Kidney (tissue), 14 donors: ENCODE measurements around the gene ALS2CL. TPM values are rescaled to one million over a fixed set of nuclear protein-coding genes. Genes with fewer than 3 reads are reported as not detected.

Source experiments
- DNase-seq, 5 donors: peaks; one replicate each; pipeline ENCODE4 v3.0.0-alpha.2; 2013 to 2020
- FAIRE-seq: peaks from 2 replicates; lab custom pipeline; 2012; peaks lifted over from hg19 to GRCh38; lab: Jason Lieb, UNC
- H3K27ac ChIP-seq, 2 donors: one replicate each; pipeline ENCODE4 v1.7.0; 2013; ENCODE audit warnings: low read depth in 2 of 2, low read length in 2 of 2, inconsistent platforms in 1 of 2
- H3K27me3 ChIP-seq: one replicate; pipeline ENCODE4 v1.7.1; 2013; ENCODE audit warnings: low read length, inconsistent platforms; ENCODE audit not compliant: control insufficient read depth, insufficient read depth
- H3K36me3 ChIP-seq, 3 donors: one replicate each; pipeline versions ENCODE4 v1.7.0 to v1.7.1; 2013; ENCODE audit warnings: low read length in 3 of 3, control low read depth in 1 of 3, inconsistent platforms in 1 of 3; ENCODE audit not compliant: insufficient read depth in 3 of 3, control insufficient read depth in 2 of 3
- H3K4me1 ChIP-seq, 3 donors: one replicate each; pipeline versions ENCODE4 v1.7.0 to v1.7.1; 2013; ENCODE audit warnings: low read length in 3 of 3, inconsistent platforms in 1 of 3, low read depth in 1 of 3; ENCODE audit not compliant: control insufficient read depth in 2 of 3, insufficient read depth in 2 of 3
- H3K4me3 ChIP-seq, 3 donors: one replicate each; pipeline versions ENCODE4 v1.7.0 to v1.8.1; 2013; ENCODE audit warnings: low read length in 3 of 3, control low read depth in 1 of 3, inconsistent platforms in 1 of 3
- H3K9ac ChIP-seq, 3 donors: one replicate each; pipeline versions ENCODE4 v1.7.0 to v1.7.1; 2013; ENCODE audit warnings: low read length in 3 of 3, control low read depth in 1 of 3, inconsistent platforms in 1 of 3
- H3K9me3 ChIP-seq, 3 donors: one replicate each; pipeline versions ENCODE4 v1.7.0 to v1.7.1; 2013; ENCODE audit warnings: low read length in 3 of 3, control low read depth in 1 of 3, inconsistent platforms in 1 of 3; ENCODE audit not compliant: control insufficient read depth in 2 of 3, insufficient read depth in 1 of 3
- CTCF ChIP-seq: IDR thresholded peaks from 3 replicates; pipeline ENCODE4 v1.5.1; 2012; ENCODE audit warnings: mild to moderate bottlenecking, moderate library complexity, borderline replicate concordance; ENCODE audit not compliant: insufficient read depth; ENCODE audit errors: extremely low read depth
- intact Hi-C: fragments of 100-400 bp; cut with DNase I; formaldehyde crosslinking; loops from one replicate; pipeline ENCODE4 v1.11.1; 2022
- polyA plus RNA-seq: library from polyadenylated mRNA; stranded (reverse); fragments of 350-450 nt; fragmentation: Illumina TruSeq; extraction: RNeasy Lipid Tissue Mini Kit (QIAGEN cat#74804); gene quantifications from one replicate; pipeline ENCODE4 v1.2.3, GENCODE V29; 2014; ENCODE audit warnings: low read depth, low replicate concordance; ENCODE audit not compliant: insufficient read depth
- total RNA-seq: library from RNA; stranded (reverse); fragmentation: NEBNext Ultra II Directional; extraction: Animal tissue kit (Norgen Biotek cat#: 25700); gene quantifications from one replicate; pipeline ENCODE4 v1.2.1, GENCODE V29; 2021
- donor health status: control.
- donor health status: control.
- donor health status: control.
- donor health status: control.
- donor health status: control.
- donor health status: DM: yes; HTN: yes; CAD: no.
- donor health status: Normal renal cell carcinoma (clear cell type).

ALS2CL gene
- total and polyA plus RNA-seq, 2 donors from 2014 or later = 43.0 to 78.9 TPM

- Histone ChIP-seq H3K9me3 (no peaks in the 10 kb centered on the region), H3K27ac (no peak overlapping the region), H3K4me3 (no peak overlapping the region), H3K27me3 (no peaks in the 10 kb centered on the region), H3K36me3 (no peaks in the 10 kb centered on the region), H3K4me1 (no peaks in the 10 kb centered on the region), H3K9ac (no peak overlapping the region)
- no peak for TF ChIP-seq CTCF
- intact Hi-C loops = loop anchor here (5.0 kb wide), 1 partner anchor 203 kb away; no protein-coding TSS in a partner anchor
- peak in 1 of 5 donors; percentile 24 for DNase-seq
- FAIRE-seq = no peak
Observed at GRCh38 chr3:46709721-46710120, 16.2 kb upstream of the ALS2CL start.

GRCh38 chr3:46709157-46709654 is 15.7 kb upstream of the ALS2CL start:
- no peaks in the 10 kb centered on the region for H3K4me1 ChIP-seq
- no peaks in the 10 kb centered on the region for H3K36me3 ChIP-seq
- FAIRE-seq (no peak), DNase-seq (no peak)
- H3K27me3 ChIP-seq = no peaks in the 10 kb centered on the region
- H3K9me3 ChIP-seq = no peaks in the 10 kb centered on the region
- no peak overlapping the region for H3K4me3 ChIP-seq
- H3K27ac ChIP-seq = no peak overlapping the region
- no peak for TF ChIP-seq CTCF
- H3K9ac ChIP-seq = no peak overlapping the region
- intact Hi-C loops = loop anchor here (5.0 kb wide), 1 partner anchor 203 kb away; no protein-coding TSS in a partner anchor

GRCh38 chr3:46708401-46709156 is 15.1 kb upstream of the ALS2CL start:
- FAIRE-seq (no peak), DNase-seq (peak in 1 of 5 donors; percentile 17)
- intact Hi-C loops = loop anchor here (5.0 kb wide), 1 partner anchor 204 kb away; no protein-coding TSS in a partner anchor
- no peak overlapping the region for H3K27ac ChIP-seq
- TF ChIP-seq CTCF = no peak
- H3K36me3 ChIP-seq = no peaks in the 10 kb centered on the region
- no peaks in the 10 kb centered on the region for H3K9me3 ChIP-seq
- H3K4me1 ChIP-seq = no peaks in the 10 kb centered on the region
- H3K27me3 ChIP-seq = no peaks in the 10 kb centered on the region
- H3K9ac ChIP-seq = no peak overlapping the region
- H3K4me3 ChIP-seq = no peak overlapping the region
